Hepatocyte (in vitro differentiated cells): ENCODE results near the gene RNF41.

Experiments used
- EZH2 ChIP-seq: fragments of 200-600 bp; sonication (generic); IDR thresholded peaks from 2 replicates; pipeline ENCODE4 v1.6.1; 2016; ENCODE audit warnings: antibody characterized with exemption, mild to moderate bottlenecking, borderline replicate concordance
- TF ChIP-seq, protein P1 (sequence below): fragments of 200-600 bp; sonication (generic); IDR thresholded peaks from 2 replicates; pipeline ENCODE4 v1.5.1; 2016; ENCODE audit warnings: antibody characterized with exemption, mild to moderate bottlenecking; ENCODE audit not compliant: poor library complexity

DNA sequence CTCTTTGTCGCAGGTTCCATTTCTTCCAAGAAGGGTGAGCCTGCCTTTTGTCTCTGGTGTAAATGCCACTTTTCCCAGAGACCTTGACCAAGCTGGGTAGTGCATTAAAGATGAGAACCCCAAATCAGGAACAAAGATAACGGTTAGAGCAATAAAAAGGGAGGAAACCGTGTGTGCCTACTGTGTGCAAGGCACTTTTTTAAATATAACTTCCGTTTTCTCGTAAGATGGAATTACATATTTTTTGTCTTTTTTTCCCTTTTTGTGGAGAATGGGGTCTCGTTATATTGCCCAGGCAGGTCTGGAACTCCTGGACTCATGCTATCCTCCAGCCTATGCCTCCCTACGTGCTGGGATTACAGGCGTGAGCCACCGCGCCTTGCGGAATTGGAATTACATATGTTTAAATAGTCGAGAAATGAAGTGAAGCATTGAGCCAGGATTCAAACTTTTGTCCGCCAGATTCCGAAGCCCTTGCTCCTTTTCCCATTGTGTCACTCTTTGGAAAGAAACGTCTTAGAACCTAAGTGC, 1.9 kb upstream of the RNF41 start:
- TF ChIP-seq, protein P1, sequence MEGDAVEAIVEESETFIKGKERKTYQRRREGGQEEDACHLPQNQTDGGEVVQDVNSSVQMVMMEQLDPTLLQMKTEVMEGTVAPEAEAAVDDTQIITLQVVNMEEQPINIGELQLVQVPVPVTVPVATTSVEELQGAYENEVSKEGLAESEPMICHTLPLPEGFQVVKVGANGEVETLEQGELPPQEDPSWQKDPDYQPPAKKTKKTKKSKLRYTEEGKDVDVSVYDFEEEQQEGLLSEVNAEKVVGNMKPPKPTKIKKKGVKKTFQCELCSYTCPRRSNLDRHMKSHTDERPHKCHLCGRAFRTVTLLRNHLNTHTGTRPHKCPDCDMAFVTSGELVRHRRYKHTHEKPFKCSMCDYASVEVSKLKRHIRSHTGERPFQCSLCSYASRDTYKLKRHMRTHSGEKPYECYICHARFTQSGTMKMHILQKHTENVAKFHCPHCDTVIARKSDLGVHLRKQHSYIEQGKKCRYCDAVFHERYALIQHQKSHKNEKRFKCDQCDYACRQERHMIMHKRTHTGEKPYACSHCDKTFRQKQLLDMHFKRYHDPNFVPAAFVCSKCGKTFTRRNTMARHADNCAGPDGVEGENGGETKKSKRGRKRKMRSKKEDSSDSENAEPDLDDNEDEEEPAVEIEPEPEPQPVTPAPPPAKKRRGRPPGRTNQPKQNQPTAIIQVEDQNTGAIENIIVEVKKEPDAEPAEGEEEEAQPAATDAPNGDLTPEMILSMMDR, result no peak
- no peak for TF ChIP-seq EZH2
